Body of pancreas (tissue), 4 donors: ENCODE measurements around the gene TEX29.

Experiments used
- CTCF ChIP-seq, 7 experiments: fragments of 450-650 bp in 4 of 7; fragments of 200-600 bp in 3 of 7; sonication (generic) in 3 of 7; IDR thresholded peaks; one replicate each; pipeline ENCODE4 v1.5.1; 2016 to 2019; ENCODE audit warnings: antibody characterized with exemption in 7 of 7
- POLR2A ChIP-seq, 3 donors: fragments of 450-650 bp; IDR thresholded peaks; one replicate each; pipeline ENCODE4 v1.6.1; 2016; ENCODE audit warnings: antibody characterized with exemption in 3 of 3, mild to moderate bottlenecking in 2 of 3

- TF ChIP-seq CTCF (IDR thresholded peaks at IDR 0.05), result no peak
- no peak for TF ChIP-seq POLR2A (IDR thresholded peaks at IDR 0.05)
Measured at GRCh38 chr13:111316161-111316730, 4.2 kb upstream of the TEX29 start.
